Upper lobe of right lung (tissue), 1 donor: Measurements from ENCODE around the gene PLOD3. TPM values are rescaled to one million over a fixed set of nuclear protein-coding genes. Genes with fewer than 3 reads are reported as not detected.
"Not testable (repeated sequence)": the region's sequence is repeated elsewhere in the genome, so short reads cannot be mapped to it uniquely, and the experiment has no call there.

Source experiments
- ATAC-seq: fragments of 200-7000 bp; cut with Tn5 transposase; one replicate; pipeline ENCODE4 v1.9.1; 2020; ENCODE audit warnings: mild to moderate bottlenecking, moderate library complexity
- DNase-seq: peaks from one replicate; pipeline ENCODE4 v3.0.0-alpha.2; 2020
- H3K27ac ChIP-seq: fragments of 200-600 bp; one replicate; pipeline ENCODE4 v1.8.0; 2022
- H3K27me3 ChIP-seq: fragments of 200-600 bp; one replicate; pipeline ENCODE4 v1.8.0; 2022; ENCODE audit warnings: mild to moderate bottlenecking
- H3K36me3 ChIP-seq: fragments of 200-600 bp; one replicate; pipeline ENCODE4 v1.8.0; 2022
- H3K4me1 ChIP-seq: fragments of 200-600 bp; one replicate; pipeline ENCODE4 v1.8.0; 2022
- H3K4me3 ChIP-seq: fragments of 200-600 bp; one replicate; pipeline ENCODE4 v1.8.0; 2022; ENCODE audit warnings: mild to moderate bottlenecking
- H3K9me3 ChIP-seq: fragments of 200-600 bp; one replicate; pipeline ENCODE4 v1.8.0; 2022
- intact Hi-C: fragments of 100-400 bp; cut with DNase I; formaldehyde crosslinking; loops from one replicate; pipeline ENCODE4 v1.11.0; 2022
- total RNA-seq: library from RNA; stranded (reverse); fragmentation: NEBNext Ultra II Directional; extraction: Animal tissue kit (Norgen Biotek cat#: 25700); gene quantifications from one replicate; pipeline ENCODE4 v1.2.1, GENCODE V29; 2021
- TF ChIP-seq, protein P1 (sequence below): fragments of 200-600 bp; IDR thresholded peaks from one replicate; pipeline ENCODE4 v1.8.0; 2022; ENCODE audit warnings: antibody characterized with exemption
- donor health status: DM: no; HTN: yes; CAD: no; lungs with severe emphysema.

The PLOD3 gene
- total RNA-seq, 1 donor from 2014 or later, result 82.1 TPM

DNA sequence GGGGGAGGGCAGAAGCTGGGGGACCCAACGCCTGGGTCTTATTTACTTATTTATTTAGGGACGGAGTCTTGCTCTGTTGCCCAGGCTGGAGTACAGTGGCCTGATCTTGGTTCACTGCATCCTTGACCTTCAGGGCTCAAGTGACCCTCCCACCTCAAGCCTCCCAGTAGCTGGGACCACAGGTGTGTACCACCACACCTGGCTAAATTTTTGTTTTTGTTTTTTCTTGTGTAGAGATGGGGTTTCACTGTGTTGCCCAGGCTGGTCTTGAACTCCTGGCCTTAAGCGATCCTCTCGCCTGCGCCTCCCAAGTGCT lies 14.8 kb downstream of the PLOD3 start:
- H3K27ac ChIP-seq, result no peak overlapping the region
- no peaks in the 10 kb centered on the region for H3K9me3 ChIP-seq
- peaks cover 6% of the 10 kb centered on the region for H3K4me1 ChIP-seq
- no peak overlapping the region for H3K4me3 ChIP-seq
- no peak for ATAC-seq
- H3K36me3 ChIP-seq, result peaks cover 4% of the 10 kb centered on the region
- DNase-seq, result no peak
- H3K27me3 ChIP-seq, result peaks cover 48% of the 10 kb centered on the region
- TF ChIP-seq, protein P1, sequence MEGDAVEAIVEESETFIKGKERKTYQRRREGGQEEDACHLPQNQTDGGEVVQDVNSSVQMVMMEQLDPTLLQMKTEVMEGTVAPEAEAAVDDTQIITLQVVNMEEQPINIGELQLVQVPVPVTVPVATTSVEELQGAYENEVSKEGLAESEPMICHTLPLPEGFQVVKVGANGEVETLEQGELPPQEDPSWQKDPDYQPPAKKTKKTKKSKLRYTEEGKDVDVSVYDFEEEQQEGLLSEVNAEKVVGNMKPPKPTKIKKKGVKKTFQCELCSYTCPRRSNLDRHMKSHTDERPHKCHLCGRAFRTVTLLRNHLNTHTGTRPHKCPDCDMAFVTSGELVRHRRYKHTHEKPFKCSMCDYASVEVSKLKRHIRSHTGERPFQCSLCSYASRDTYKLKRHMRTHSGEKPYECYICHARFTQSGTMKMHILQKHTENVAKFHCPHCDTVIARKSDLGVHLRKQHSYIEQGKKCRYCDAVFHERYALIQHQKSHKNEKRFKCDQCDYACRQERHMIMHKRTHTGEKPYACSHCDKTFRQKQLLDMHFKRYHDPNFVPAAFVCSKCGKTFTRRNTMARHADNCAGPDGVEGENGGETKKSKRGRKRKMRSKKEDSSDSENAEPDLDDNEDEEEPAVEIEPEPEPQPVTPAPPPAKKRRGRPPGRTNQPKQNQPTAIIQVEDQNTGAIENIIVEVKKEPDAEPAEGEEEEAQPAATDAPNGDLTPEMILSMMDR, result no peak
- intact Hi-C loops, result no loop called here

DNA sequence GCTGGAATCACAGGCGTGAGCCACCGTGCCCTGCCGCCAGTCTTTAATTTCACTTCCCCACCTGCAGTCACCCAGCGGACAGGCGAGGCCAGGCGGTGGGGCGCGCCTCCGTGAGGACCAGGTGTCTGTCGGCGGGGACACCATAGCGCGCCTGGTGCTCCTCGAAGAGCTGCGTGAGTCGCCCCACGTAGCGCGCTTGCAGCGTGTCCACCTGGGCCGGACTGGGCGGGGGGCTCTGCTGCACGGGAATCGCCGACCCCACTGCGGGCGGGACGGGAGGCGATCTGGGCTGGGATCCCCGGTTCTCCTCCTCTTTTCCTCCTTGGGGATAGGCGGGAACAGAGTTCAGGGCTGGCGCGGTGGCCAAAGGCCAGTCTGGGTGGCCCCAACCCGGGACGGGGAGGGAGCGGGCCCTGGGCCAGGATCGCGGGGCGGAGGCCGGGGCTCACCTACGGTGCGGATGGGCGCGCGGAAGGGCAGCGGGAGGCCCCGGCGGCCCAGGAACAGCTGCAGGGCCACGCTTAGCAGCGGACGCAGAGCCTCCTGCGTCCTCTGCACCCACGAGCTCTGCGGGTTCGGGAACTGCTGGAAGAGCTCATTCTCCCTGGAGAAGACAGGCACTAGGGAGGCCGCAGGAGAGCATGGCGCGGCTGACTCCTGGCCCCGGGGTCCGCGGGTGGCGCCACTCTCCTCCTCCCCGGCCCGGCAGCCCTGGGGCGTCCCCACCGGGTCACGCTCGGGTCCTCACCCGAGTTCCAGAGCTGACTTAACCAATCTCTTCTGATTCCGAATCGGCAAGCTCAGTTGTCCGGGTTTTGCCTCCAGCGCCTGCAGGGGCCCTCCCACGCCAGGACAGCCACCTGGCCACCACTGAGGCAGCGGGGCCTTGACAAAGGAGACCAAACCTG lies 15.4 kb downstream of the PLOD3 start:
- H3K27me3 ChIP-seq, result peaks cover 48% of the 10 kb centered on the region
- no peak overlapping the region for H3K4me3 ChIP-seq
- ATAC-seq (peak; percentile 39), DNase-seq (no peak)
- no peaks in the 10 kb centered on the region for H3K9me3 ChIP-seq
- intact Hi-C loops, result no loop called here
- H3K27ac ChIP-seq, result no peak overlapping the region
- TF ChIP-seq, protein P1, result no peak
- H3K4me1 ChIP-seq, result peaks cover 6% of the 10 kb centered on the region
- H3K36me3 ChIP-seq, result no peaks in the 10 kb centered on the region

DNA sequence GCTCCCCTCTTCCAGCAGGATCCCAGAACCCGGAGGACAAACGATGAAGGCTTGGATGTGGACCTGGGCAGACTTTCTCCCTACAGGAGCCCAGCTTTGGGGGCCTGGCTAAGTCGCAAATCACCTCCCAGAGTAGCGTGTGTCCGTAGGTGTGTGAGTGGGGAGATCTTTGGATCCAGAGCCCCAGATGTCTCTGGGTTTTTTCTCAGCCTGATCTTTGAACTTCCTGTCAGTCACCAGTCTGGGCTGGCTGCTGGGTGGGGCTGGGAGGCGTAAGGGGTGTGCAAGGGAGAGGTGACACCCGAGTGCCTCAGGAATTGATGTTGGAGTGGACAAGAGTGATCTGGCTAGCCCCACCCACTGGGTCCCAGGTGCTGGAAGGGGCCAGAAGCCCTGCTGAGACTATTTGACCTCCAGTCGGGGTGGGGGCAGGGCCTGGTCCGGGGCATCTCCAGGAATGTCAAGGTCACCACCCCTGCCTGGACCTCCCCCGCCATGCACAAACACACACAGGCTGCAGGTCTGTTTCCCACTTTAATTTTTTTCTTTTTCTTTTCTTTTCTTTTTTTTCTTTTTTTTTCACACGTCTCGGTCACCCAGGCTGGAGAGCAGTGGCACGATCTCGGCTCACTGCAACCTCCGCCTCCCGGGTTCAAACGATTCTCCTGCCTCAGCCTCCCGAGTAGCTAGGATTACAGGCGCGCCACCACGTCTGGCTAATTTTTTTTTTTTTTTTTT lies 16.4 kb downstream of the PLOD3 start, which contains the start of gene MOGAT3:
Gene MOGAT3, minus strand, starts transcription at position 175 of the 738 bp plus-strand sequence. CDS start 182 bp downstream, outside the sequence.
- Histone ChIP-seq H3K4me1 (peaks cover 6% of the 10 kb centered on the region), H3K36me3 (no peaks in the 10 kb centered on the region), H3K4me3 (no peak within 1 kb of the TSS), H3K27me3 (peaks cover 48% of the 10 kb centered on the region), H3K27ac (no peak within 1 kb of the TSS), H3K9me3 (no peaks in the 10 kb centered on the region)
- TF ChIP-seq, protein P1, result no peak
- DNase-seq (no peak), ATAC-seq (no peak)
- intact Hi-C loops, result no loop called here

DNA sequence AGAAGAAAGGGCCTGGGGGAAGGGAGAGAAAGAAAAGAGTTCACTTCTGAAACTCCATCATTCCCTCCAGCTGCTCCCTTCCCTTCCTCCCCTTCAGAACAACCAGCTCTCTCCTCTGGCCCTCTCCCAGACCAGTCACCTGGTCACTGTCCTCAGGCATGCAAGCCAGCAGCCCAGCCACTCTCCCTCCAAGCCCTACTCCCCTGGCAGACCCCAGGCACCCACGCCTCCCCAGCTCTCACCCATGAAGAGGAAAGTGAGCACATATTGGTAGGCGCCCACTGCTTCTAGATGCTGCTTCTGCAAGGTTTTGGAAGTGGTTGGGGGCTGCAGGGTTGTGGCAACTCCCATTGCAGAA lies 16.9 kb downstream of the PLOD3 start:
- H3K27ac ChIP-seq, result no peak overlapping the region
- TF ChIP-seq, protein P1, result no peak
- H3K4me1 ChIP-seq, result peaks cover 6% of the 10 kb centered on the region
- ATAC-seq, result no peak
- intact Hi-C loops, result no loop called here
- no peaks in the 10 kb centered on the region for H3K9me3 ChIP-seq
- H3K4me3 ChIP-seq, result no peak overlapping the region
- H3K36me3 ChIP-seq, result no peaks in the 10 kb centered on the region
- H3K27me3 ChIP-seq, result peaks cover 48% of the 10 kb centered on the region
- DNase-seq, result no peak

DNA sequence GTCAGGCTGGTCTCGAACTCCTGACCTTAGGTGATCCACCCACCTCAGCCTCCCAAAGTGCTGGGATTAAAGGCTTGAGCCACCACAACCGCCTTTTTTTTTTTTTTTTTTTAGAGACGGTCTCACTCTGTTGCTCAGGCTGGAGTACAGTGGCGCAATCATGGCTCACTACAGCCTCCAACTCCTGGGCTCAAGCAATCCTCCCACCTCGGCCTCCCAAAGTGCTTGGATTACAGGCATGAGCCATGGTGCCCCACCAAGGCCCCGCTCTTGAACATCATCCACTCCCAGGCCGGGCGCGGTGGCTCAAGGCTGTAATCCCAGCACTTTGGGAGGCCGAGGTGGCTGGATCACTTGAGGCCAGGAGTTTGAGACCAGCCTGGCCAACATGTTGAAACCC lies 17.9 kb downstream of the PLOD3 start:
- H3K4me1 ChIP-seq, intact Hi-C loops, H3K27ac ChIP-seq, DNase-seq, ATAC-seq, H3K4me3 ChIP-seq, H3K36me3 ChIP-seq, H3K9me3 ChIP-seq: not testable (repeated sequence)
- H3K27me3 ChIP-seq, result peaks cover 48% of the 10 kb centered on the region

DNA sequence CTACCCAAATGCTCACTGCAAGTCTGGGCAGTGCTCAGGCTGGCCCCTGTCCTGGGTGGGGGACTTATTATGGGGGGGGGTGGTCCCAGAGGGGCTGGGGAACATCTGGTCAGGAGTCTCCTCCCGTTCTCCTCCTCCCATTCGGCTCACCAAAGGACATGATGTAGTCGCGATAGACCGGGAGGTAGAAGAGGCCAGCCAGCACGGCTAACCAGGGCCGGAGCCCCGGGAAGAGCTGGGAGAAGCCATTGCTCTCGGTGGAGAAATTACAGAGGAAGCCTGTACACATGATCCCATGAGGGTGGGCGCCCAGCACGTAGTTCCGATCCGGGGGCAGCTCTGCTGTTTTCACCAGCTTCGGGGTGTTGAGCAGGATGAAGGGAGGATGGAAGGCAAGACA lies 18.9 kb downstream of the PLOD3 start:
- Histone ChIP-seq H3K4me3 (no peak overlapping the region), H3K4me1 (peaks cover 6% of the 10 kb centered on the region), H3K36me3 (no peaks in the 10 kb centered on the region), H3K9me3 (no peaks in the 10 kb centered on the region), H3K27me3 (peaks cover 48% of the 10 kb centered on the region), H3K27ac (no peak overlapping the region)
- TF ChIP-seq, protein P1, result no peak
- no peak for ATAC-seq
- intact Hi-C loops, result no loop called here
- no peak for DNase-seq
